Esophagus (tissue), 2 donors: ENCODE data around the gene SMYD4. TPM values are rescaled to one million over a fixed set of nuclear protein-coding genes. Genes with fewer than 3 reads are reported as not detected.
A peak's percentile ranks its signal among the peaks of the same experiment; 100 is the strongest.

ENCODE experiments used
- H3K27ac ChIP-seq, 2 donors: one replicate each; pipeline ENCODE4 v1.5.1; 2013; ENCODE audit warnings: low read depth in 2 of 2, mild to moderate bottlenecking in 2 of 2, inconsistent platforms in 1 of 2, low read length in 1 of 2, moderate library complexity in 1 of 2
- H3K27me3 ChIP-seq, 2 donors: one replicate each; pipeline ENCODE4 v1.6.1; 2013; ENCODE audit warnings: low read length in 2 of 2, control low read depth in 1 of 2, mild to moderate bottlenecking in 1 of 2; ENCODE audit not compliant: insufficient read depth in 2 of 2, control insufficient read depth in 1 of 2
- H3K36me3 ChIP-seq, 2 donors: one replicate each; pipeline ENCODE4 v1.6.1; 2013; ENCODE audit warnings: low read length in 1 of 2; ENCODE audit not compliant: control insufficient read depth in 2 of 2, insufficient read depth in 2 of 2
- H3K4me1 ChIP-seq, 2 donors: one replicate each; pipeline ENCODE4 v1.6.1; 2013; ENCODE audit warnings: low read length in 1 of 2; ENCODE audit not compliant: control insufficient read depth in 2 of 2, insufficient read depth in 2 of 2
- H3K4me3 ChIP-seq, 2 donors: one replicate each; pipeline ENCODE4 v1.5.1; 2013; ENCODE audit warnings: low read length in 2 of 2, mild to moderate bottlenecking in 2 of 2, low read depth in 1 of 2, moderate library complexity in 1 of 2
- H3K9me3 ChIP-seq, 2 donors: one replicate each; pipeline ENCODE4 v1.6.1; 2013; ENCODE audit warnings: mild to moderate bottlenecking in 2 of 2, low read depth in 1 of 2, low read length in 1 of 2, moderate library complexity in 1 of 2; ENCODE audit not compliant: control insufficient read depth in 2 of 2, insufficient read depth in 1 of 2
- whole genome bisulfite sequencing, 2 donors: extraction: QIAGEN DNeasy Blood & Tissue Kit; methylation state at CpG; one replicate each; pipeline ENCODE4 v1.1.7; 2013; 5-methylcytosine and 5-hydroxymethylcytosine counted together
- polyA plus RNA-seq, 2 donors: library from polyadenylated mRNA; stranded (reverse); fragments of 200-250 nt; gene quantifications; one replicate each; pipeline ENCODE4 v1.2.3, GENCODE V29; 2013
- donor health status: healthy with polysubstance abuse.
- donor health status: Bipolar disorder and iron deficiency.

Gene SMYD4
- polyA plus RNA-seq, 2 donors = 2.1 to 4.0 TPM

DNA sequence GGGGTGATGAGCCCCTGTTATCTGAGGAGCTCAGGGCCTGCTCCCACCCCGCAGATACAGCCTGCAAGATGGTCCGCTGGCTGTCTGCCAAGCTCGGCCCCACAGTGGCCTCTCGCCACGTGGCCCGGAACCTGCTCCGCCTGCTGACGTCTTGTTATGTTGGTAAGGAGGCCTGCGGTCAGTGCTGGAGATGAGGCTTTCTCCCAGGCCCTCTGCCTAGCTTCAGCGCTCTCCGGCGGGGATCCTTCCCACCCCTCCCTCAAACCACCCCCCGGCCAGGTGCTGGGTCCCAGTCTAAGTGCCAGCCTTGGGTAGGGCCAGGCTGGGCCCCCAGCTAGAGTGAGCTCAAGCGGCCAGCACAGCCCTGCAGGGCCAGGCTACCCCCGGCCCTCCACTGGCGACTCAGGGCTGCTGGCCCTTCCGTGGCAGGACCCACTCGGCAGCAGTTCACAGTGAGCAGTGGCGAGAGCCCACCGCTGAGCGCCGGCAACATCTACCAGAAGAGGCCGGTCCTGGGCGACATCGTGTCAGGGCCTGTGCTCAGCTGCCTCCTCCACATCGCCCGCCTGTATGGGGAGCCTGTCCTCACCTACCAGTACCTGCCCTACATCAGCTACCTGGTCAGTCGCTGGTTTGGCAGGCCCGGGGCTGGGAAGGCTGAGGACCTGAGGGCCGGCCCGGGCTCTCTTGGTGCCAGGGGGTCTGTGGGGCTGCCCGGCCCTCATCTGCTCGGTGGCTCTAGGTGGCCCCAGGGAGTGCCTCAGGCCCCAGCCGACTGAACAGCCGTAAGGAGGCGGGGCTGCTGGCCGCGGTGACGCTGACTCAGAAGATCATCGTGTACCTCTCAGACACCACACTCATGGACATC, 99.1 kb downstream of the SMYD4 start:
- no peaks in the 10 kb centered on the region for H3K9me3 ChIP-seq
- no peaks in the 10 kb centered on the region for H3K27me3 ChIP-seq
- 62 to 67% methylated on average over 39 to 40 of the region's 40 CpGs for WGBS, 2 donors
- H3K27ac ChIP-seq = peak overlapping the region; percentile 67 to 73
- H3K36me3 ChIP-seq = peaks cover 2 to 45% of the 10 kb centered on the region in 2 donors
- H3K4me3 ChIP-seq = no peak overlapping the region
- peaks cover 2 to 6% of the 10 kb centered on the region in 2 donors for H3K4me1 ChIP-seq

DNA sequence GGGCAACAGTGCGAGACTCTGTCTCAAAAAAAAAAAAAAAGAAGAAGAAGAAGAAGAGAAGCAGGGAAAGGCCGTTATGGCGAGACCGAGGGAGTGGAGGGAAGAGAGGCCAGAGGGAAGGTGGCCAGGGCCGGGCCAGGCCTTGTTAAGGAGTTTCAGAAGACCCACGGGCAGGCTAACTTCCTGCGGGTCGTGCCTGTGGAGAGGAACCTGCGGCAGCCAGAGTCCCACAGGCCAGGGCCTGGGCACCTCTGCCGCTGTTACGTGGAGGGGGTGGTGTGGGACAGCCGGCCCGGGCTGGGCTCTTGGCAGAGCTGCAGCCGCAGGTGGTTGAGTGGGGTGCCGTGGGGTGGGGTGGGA, 99.8 kb downstream of the SMYD4 start:
- Histone ChIP-seq H3K4me3 (no peak overlapping the region), H3K9me3 (no peaks in the 10 kb centered on the region), H3K36me3 (peaks cover 2 to 42% of the 10 kb centered on the region in 2 donors), H3K4me1 (peaks cover 8 to 9% of the 10 kb centered on the region in 2 donors), H3K27me3 (no peaks in the 10 kb centered on the region), H3K27ac (peak overlapping the region; percentile 14 to 73)
- WGBS, 2 donors = 63 to 64% methylated on average over 13 to 15 of the region's 15 CpGs

Other genes with a start within 250 kb of the SMYD4 start
- 1 to 10 TPM; 2.1 to 2.2 TPM for gene SLC43A2, start 201.1 kb downstream of the SMYD4 start, polyA plus RNA-seq
- gene SCARF1, start 184.2 kb downstream of the SMYD4 start, polyA plus RNA-seq = 1 to 10 TPM; 2.8 TPM
- 1 to 10 TPM; 4.6 to 6.0 TPM for gene RILP, start 180.0 kb downstream of the SMYD4 start, polyA plus RNA-seq
- gene PRPF8, start 145.0 kb downstream of the SMYD4 start, polyA plus RNA-seq = 10 to 100 TPM; 74.5 to 82.1 TPM
- gene TLCD2, start 119.5 kb downstream of the SMYD4 start, polyA plus RNA-seq = 1 to 10 TPM; 3.6 to 3.8 TPM
- gene WDR81, start 105.2 kb downstream of the SMYD4 start, polyA plus RNA-seq = 10 to 100 TPM in 1 of 2 donors, 1 to 10 TPM in 1; 8.5 to 10.7 TPM
- 1 to 10 TPM; 1.9 to 2.9 TPM for gene SERPINF2, start 87.0 kb downstream of the SMYD4 start, polyA plus RNA-seq
- 10 to 100 TPM; 49.0 to 56.7 TPM for gene SERPINF1, start 67.8 kb downstream of the SMYD4 start, polyA plus RNA-seq
- 10 to 100 TPM in 1 of 2 donors, 1 to 10 TPM in 1; 8.6 to 33.7 TPM for gene RPA1, start 103 bp upstream of the SMYD4 start, polyA plus RNA-seq
- gene RTN4RL1, start 195.4 kb upstream of the SMYD4 start, polyA plus RNA-seq = 1 to 10 TPM in 1 of 2 donors, under 1 TPM in 1; 0.89 to 2.0 TPM
- 10 to 100 TPM; 18.8 to 21.0 TPM for gene DPH1, start 200.3 kb upstream of the SMYD4 start, polyA plus RNA-seq
- 10 to 100 TPM; 38.4 to 55.6 TPM for gene OVCA2, start 212.1 kb upstream of the SMYD4 start, polyA plus RNA-seq
- 1 to 10 TPM; 1.4 to 1.6 TPM for gene HIC1, start 225.2 kb upstream of the SMYD4 start, polyA plus RNA-seq